Activated effector memory CD4-positive, alpha-beta T cell treated with anti-CD3 and anti-CD28 coated beads, Interleukin-2, amount 50 U/mL, for 16 hours (primary cell): Measurements from ENCODE around the gene PPIL6.
"Not testable (repeated sequence)": the region's sequence is repeated elsewhere in the genome, so short reads cannot be mapped to it uniquely, and the experiment has no call there.

Experiments used
- DNase-seq: peaks from one replicate; pipeline ENCODE4 v3.0.0-alpha.2; 2020

Gene PPIL6

DNA sequence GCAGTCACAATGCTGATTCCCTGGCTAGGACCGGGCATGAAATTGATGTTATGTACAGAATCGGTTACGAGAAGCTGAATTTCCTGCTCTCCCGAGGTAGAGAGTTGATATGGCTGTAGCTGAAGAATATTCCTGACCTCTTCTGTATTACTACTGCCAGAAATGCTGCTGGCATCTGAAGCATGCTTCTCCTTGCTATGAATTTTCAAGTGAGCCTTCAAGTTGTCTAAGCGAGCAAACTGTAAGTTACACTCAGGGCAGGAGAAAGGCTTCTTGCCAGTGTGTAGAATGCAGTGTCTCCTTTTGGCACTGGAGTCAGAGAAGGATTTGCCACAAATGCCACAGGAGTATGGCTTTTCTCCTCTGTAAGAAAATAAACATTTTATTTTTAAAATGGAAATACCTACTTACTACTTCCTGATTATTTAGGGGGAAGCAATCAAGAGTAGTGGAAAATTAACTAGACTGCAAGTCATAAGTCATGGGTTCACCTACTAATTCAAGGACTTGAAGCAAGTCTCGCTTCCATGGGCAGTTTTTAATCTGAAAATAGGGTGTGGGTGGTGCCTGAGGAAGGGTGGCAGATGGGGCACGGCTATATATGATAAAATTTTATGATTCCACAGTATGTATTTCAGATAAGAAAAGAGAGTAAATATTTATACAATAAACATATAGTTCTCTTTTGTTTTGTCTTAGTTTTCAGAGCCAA is 25.9 kb upstream of the PPIL6 start:
- DNase-seq: no peak

DNA sequence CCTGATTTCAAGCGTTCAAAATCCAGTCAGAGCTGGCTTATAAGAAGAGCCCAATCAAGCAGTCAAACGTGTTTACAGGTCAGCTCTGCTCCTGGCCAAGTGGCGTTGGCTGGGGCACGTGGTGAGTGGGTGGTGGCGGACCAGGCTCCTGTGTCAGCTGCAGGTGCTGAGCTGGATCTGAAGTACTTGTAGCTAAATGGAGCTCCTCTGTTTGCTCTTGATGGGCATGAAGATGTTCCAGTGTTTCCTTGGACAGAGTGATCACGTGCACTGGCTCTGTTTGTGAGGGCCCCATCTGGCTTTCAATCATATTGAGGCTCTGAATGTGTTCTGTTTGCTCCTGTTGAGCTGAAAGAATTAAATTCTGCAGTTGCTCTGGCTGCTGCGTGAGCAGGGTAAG is 25.3 kb upstream of the PPIL6 start:
- DNase-seq: no peak

DNA sequence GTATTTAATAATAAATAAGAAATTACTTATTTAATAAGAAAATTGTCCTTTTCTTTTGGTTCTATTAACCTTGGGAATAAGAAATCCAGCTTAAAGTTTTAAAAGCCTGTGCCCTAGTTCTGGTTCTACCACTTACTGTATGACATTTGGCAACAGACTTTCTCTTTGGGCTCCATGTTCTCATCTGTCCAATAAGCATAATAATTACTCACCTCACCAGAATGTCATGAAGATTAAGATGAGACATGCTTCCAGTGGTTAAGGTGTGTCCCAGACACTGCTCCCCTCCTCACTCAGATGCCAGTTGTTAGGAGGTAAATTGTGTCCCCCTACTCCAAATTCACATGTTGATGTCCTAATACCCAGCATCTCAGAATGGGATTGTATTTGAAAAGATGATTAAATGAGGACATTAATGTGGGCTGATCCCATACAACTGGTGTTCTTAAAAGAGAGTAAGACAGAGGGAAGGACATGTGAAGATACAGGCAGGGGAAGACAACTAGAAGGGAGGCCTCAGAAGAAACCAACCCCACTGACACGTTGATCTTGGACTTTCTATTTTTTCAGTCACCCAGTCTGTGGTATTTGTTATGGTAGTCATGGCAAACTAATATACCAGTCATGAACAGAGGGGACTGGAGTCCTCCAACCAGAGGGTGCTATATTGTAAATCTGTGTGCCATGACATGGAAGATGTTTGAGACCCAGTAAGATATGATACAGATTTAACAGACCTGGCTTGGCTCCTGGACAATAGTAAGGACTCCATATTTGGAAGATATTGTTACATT is 21.5 kb upstream of the PPIL6 start:
- no peak for DNase-seq

DNA sequence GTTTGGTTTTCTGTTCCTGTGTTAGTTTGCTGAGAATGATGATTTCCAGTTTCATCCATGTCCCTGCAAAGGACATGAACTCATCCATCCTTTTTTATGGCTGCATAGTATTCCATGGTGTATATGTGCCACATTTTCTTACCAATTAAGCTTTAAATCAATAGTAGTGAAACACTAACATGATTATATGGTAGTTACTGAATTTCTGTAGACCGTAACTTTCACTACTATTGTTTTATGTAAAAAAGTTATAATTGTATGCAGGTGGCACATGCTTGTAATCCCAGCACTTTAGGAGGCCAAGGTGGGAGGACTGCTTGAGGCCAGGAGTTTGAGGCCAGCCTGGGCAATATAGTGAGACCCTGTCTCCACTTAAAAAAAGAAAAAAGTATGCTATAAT is 20.8 kb upstream of the PPIL6 start:
- DNase-seq: not testable (repeated sequence)

DNA sequence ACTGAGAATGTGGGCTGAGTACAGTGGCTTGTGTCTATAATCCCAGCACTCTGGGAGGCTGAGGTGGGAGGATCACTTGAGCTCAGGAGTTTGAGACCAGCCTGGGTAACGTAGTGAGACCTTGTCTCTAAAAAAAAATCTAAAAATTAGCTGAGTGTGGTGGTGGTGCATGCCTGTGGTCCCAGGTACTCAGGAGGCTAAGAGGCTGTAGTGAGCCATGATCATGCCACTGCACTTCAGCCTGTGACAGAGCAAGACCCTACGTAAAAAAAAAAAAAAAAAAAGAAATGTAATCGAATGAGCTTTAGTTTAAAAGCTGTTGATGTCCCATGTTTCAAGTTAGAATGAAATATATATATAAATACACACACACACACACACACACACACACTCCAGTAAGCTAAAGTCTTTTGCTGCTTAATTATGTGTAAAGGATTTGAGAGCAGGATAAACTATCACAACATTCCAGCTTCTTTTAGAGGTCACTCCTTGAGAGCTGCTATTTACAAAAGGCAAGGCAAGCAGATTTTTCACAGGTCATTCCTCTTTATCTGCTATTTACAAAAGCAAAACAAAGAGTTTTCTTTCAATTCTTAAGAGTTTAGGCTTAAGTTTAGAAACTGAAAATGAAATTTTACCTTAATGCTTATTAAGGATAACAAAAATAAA is 19.9 kb upstream of the PPIL6 start:
- no peak for DNase-seq

DNA sequence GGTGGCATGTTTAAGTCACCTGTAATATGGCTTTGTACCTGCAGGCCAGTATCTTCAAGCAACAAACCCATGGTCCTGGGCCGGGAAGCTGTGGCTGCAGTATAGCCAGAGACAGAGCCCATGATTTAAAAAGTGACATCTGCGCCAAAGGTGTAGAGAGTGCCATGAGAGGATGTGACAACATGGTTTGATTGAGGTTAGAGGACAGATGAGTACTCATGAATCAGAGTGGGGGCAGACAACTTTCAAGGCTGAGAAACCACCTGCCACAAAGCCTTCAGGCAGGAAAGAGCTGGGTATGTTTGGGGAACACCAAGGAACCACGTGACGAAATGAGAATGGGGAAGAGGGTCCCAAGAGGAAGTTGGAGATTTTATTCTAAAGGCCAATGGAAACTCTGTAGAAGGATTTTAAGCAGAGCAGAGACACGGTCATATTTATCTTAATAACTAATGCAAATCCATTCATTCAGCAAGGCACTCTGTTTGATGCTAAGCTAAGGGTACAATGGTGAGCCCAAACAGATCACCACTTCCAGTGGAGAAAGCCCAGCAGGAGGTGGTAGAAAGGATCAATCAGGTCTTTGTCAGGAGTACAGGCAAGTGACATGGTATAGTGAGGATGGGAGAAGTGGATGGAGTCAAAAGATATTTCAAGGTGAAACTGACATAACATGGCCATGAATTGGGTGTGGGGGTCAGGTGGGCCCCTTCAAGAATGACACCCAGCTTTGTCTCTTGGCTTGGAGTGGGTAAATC is 18.5 kb upstream of the PPIL6 start:
- DNase-seq: peak; percentile 74

- DNase-seq: no peak
Measured at GRCh38 chr6:109457562-109457996, 17.2 kb upstream of the PPIL6 start.

DNA sequence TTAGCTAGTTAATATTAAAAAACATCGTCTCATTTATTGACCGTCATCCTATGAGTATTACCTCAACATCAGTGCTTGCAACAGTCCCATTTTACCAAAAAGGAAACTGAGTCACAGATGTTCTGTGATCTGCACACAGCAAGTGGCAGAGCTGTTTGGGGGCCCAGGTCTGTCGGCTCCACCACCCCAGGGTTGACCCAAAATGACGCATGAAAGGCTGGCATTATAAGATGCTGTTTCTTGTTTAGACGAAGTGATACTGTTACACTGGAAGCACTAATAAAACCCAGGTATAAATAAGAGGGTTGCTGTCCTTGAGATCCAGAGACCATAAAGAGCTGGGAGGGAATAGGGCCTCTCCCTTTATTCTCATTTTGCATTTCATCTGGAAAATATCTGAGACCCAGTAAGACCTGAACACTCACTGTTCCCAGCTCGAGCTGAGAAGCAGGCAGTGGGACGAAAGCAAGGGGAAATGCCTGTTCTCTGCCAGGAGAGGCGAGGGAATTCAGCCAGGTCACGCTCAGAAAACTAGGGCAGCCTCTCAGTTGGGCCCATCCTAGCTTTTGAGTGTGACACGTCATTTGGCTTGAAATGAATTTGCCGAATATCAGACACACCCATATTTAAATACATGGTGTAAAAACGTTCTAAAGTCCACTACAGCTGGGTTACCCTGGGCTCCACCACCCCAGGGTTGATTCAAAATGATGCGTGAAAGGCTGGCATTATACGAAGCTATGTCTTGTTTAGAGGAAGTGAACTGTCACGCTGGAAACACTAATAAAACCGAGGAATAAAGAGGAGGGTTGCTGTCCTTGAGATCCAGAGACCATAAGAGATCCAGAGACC is 16.5 kb upstream of the PPIL6 start:
- no peak for DNase-seq

DNA sequence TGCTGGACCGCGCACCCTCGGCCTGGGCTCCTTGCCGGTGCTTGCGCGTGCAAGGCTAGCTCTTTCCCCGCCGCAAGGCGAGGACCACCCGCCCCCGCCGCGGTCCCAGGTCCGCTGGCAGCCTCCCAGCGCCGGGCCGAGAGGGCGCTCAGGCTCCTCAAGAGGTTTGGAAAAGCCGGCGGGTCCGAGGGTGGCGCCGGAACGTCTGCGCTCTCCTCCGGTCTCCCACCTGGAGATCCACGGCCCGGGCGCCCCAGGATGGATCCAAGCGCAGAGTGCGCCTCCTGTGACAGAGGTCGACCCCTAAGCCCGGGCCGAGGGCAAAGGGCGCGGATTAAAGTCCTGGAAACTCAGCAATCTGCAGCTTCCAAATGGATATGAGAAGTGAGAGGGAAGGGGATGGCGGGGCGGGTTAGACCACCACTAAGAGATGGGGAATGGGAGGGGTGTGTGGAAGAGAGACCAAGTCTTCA is 15.7 kb upstream of the PPIL6 start:
- no peak for DNase-seq

GRCh38 chr6:109455437-109456110 is 15.1 kb upstream of the PPIL6 start, which contains the start of gene MICAL1:
TSS of gene MICAL1 (minus strand) at chr6:109455772. CDS start at chr6:109454196, 1,576 bp downstream.
- DNase-seq: peak; percentile 91

GRCh38 chr6:109454496-109455436 is 14.3 kb upstream of the PPIL6 start:
- DNase-seq: peak; percentile 88

DNA sequence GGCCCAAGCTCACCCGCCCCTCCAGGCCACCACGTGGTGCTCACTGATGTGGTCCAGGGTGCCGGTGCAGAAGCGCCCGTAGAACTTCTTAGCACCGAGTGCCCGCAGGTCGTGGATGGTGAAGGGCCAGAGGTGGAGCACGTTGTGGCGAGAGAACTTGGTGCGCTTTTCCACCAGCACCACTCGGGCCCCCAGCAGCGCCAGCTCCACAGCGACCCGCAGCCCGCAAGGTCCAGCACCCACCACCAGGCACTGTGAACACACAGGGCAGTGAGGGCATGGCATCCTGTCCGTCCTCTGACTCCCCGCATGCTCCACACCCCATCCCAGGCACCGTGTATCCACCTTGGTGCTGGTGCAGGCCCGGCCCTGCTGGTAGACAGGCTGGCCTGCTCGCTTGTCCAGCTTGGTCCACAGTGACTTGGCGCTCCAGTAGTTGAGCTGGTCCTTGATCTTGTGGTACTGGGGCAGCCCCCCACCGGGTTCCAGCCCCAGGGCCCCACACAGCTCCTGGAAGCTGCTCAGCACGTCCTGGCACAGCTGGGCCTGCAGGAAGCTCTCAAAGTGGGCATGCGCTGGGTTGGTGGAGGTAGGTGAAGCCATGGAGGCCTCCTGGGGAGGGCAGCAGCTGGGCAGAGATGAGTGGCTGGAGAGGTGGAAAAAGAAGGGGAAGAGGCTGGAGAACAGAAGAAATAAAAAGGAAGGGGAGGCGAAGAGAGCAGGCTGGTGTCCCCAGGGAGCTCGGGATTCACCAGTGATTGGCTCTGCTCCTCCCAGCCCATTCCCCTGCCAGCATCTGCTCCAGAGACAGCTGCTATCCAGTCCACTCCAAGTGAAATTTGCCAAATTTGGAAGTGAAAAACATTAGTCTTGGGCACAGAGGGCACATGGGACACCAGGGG is 13.4 kb upstream of the PPIL6 start:
- no peak for DNase-seq

DNA sequence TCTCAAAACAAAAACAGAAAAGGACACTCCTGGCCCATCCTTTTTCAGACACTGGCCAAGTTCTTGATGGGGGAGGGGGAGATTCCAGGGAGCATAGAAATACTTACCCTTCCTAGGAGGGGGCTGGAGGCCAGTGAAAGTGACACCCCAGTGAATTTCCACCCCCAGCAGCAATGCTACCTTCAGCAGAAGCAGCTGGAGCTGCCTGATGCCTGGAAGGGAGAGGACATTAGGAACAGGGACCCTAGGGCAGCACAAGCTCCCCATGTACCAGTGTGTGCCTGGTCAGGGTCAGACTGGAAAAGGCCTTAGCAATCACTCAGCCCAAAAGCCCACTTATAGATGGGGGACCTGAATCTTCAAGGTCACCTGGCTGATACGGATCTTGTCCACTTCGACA is 12.7 kb upstream of the PPIL6 start:
- DNase-seq: no peak

DNA sequence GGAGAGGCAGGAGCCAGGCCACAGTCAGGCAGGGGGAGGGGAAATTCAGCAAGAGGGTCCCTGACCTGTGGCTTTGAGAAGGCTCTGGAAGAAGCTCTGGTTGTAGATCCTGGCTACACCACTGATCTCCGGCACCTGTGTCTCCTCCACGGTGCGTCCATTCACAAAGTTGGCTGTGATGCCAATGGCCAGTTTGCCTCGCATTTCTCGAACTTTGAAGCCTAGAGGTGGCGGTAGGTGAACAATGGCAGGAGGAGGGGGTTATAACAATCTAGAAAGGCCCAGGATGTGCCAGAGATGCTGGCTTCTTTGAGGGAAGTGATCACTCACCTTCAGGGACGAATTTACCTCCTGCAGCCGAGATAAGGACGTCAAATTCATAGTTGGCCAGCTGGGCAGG is 11.8 kb upstream of the PPIL6 start:
- no peak for DNase-seq

GRCh38 chr6:109451376-109451775 is 10.9 kb upstream of the PPIL6 start:
- no peak for DNase-seq

GRCh38 chr6:109450801-109451200 is 10.4 kb upstream of the PPIL6 start:
- no peak for DNase-seq

DNA sequence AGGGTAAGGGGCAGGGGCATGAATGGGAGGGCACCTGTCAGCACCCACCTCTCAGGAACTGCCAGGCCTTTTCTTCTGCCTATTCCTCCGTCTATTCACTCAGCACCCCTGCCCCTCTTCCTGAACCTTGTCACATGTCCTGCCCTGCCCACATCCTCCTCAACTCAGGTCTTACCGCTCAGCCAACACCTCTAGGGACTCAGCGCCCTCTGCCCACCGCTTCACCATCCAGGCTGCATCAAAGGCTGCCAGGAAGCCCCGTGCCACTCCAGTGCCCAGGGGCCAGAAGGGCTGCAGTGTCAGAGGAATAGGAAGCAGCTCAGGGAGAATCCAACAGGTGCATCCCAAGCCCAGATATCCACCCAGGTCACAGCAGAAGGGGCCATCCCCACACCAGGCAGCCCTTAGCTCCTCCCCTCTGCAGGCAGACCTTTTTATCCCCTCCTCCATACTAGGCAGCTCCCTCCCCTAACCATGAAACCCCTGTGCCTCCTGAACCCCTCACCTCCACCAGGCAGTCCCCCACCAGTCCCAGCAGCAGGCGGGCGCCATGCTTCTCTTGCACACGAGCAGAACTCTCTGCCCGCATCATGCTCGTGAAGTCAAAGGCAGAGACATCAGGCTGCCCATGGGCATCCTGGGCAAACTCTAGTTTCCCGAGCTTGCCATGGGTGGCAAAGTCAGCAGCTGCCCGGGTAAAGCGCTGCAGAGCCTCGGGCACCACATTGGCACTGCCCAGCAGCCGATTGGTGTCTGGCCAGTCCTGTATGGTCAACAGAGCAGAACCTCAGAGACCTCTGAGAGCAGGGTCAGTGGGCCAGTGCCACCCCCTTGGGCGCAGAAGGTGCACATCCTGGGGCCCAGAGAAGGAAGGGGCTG is 9.6 kb upstream of the PPIL6 start:
- peak; percentile 68 for DNase-seq
